Activated naive CD8-positive, alpha-beta T cell treated with anti-CD3 and anti-CD28 coated beads, Interleukin-2, amount 10 ng/mL, durations not matched to agents 7 days and 5 days (primary cell): ENCODE results near the gene SACM1L. TPM values are rescaled to one million over a fixed set of nuclear protein-coding genes. Genes with fewer than 3 reads are reported as not detected.
"Not testable (repeated sequence)": the region's sequence is repeated elsewhere in the genome, so short reads cannot be mapped to it uniquely, and the experiment has no call there.

Source experiments
- ATAC-seq: fragments of 150-1000 bp; cut with Tn5 transposase; one replicate; pipeline ENCODE4 v1.10.0; 2021; ENCODE audit warnings: low read depth, moderate library complexity
- POLR2A ChIA-PET: fragments of 350-600 bp; sonication (Branson Sonifier 250); formaldehyde crosslinking; loops from one replicate; lab custom pipeline; 2021; ENCODE audit warnings: antibody characterized with exemption; lab: Charles Lee
- DNase-seq: peaks from one replicate; pipeline ENCODE4 v3.0.0; 2021
- H3K27ac Mint-ChIP-seq: one replicate; pipeline ENCODE4 v1.8.0; 2022; ENCODE audit warnings: mild to moderate bottlenecking, mixed read lengths
- H3K27me3 Mint-ChIP-seq: one replicate; pipeline ENCODE4 v1.8.0; 2022; ENCODE audit warnings: mild to moderate bottlenecking, moderate library complexity, mixed read lengths
- H3K36me3 Mint-ChIP-seq: one replicate; pipeline ENCODE4 v1.8.0; 2021; ENCODE audit warnings: mild to moderate bottlenecking, mixed read lengths
- H3K4me1 Mint-ChIP-seq: one replicate; pipeline ENCODE4 v1.8.0; 2021; ENCODE audit warnings: mixed read lengths
- H3K4me3 Mint-ChIP-seq: one replicate; pipeline ENCODE4 v1.8.0; 2022; ENCODE audit warnings: mild to moderate bottlenecking, moderate library complexity, mixed read lengths
- H3K9me3 Mint-ChIP-seq: one replicate; pipeline ENCODE4 v1.8.0; 2021; ENCODE audit warnings: mixed read lengths
- total RNA-seq, 2 experiments: library from RNA; stranded (reverse); gene quantifications; one replicate each; pipeline ENCODE4 v1.2.3, GENCODE V29; 2021

SACM1L gene
- total RNA-seq, 2 experiments from 2014 or later = 89.8 to 91.6 TPM

DNA sequence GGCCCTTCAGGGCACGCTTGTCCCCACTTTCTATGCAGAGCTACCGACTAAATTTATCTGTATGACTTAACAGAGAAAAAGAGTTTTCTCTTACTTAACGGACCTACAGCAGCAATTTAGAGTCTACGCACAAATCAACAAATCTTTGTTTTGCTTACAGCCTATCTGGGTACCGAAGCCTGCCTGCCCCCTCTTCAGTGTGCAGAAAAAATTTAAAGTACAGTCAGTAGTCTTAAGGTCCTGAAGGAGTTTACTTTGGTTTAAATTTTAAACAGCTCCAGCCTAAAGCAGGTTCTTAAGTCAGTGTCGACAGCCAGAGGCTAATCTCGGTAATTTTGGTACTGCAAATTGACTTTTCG lies 570 bp downstream of the SACM1L start:
- Mint-ChIP-seq H3K27ac (peak overlapping the region; percentile 97), H3K36me3 (peaks cover 26% of the 10 kb centered on the region), H3K4me3 (peak overlapping the region; percentile 96), H3K9me3 (no peaks in the 10 kb centered on the region), H3K4me1 (peaks cover 36% of the 10 kb centered on the region), H3K27me3 (peaks cover 2% of the 10 kb centered on the region)
- ATAC-seq = no peak
- no peak for DNase-seq
- POLR2A ChIA-PET = interaction anchor here (0.9 to 3.4 kb wide), 5 partner anchors 13 to 261 kb away, joined by 3 to 24 read pairs (median 9); no protein-coding TSS in a partner anchor

DNA sequence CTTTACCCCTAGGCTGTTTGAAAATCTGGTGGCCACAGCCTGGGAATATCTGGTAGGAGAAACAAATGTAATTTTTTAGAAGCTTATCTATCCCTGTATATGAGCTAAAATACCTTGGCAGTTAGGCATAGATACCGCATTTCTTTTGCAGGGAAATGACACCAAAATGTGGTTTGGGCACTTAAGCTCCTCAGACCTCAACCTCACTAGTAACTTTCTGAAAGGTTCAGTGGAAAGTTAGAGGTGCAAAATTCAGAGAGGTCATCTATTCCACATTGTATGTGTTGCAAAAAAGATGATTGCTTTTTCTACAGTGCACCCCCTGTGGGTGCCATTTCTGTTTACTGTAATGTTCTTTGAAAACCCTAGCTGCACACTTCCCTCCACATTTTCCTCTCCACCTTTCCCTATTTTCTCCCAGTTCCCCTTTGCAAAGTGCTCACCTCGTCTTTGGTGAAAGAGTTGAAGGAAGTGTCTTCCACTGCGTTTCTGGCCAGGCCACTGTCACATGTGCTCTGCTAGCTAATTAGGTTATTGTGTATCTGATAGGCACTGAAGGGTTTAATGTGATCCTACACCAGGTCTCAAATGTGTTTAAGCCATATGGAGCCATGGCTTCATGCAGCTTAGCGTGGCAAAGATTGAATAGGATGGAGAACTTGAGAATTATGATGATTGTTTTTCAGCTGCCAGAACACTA lies 1.3 kb downstream of the SACM1L start:
- Mint-ChIP-seq H3K36me3 (peaks cover 28% of the 10 kb centered on the region), H3K27me3 (peaks cover 2% of the 10 kb centered on the region), H3K4me1 (peaks cover 40% of the 10 kb centered on the region), H3K4me3 (peak overlapping the region; percentile 96), H3K27ac (peak overlapping the region; percentile 97), H3K9me3 (no peaks in the 10 kb centered on the region)
- DNase-seq (no peak), ATAC-seq (no peak)
- POLR2A ChIA-PET = interaction anchor here (0.6 to 3.4 kb wide), 5 partner anchors 13 to 260 kb away, joined by 3 to 24 read pairs (median 9); no protein-coding TSS in a partner anchor

DNA sequence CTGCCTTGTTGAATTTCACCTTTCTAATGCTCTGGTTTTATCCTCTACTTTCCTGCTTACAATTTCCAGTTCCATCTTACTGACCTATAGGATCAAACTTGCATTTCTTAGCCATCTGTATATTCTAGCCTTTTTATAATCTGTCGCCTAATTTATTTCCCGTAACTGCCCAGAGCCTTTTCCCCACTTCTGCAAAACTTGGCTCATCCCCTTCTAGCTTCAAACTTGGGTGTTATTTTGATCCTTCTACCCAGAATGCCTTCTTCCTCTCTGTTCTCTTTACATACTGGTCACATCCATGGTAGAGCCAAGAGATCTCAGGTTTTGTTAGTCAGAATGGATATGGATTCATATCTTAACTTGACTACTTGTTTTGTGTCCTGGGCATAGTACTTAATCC lies 2.6 kb downstream of the SACM1L start:
- DNase-seq = no peak
- POLR2A ChIA-PET = no interaction called here
- H3K4me3 Mint-ChIP-seq = peak overlapping the region; percentile 96
- peaks cover 38% of the 10 kb centered on the region for H3K36me3 Mint-ChIP-seq
- H3K27ac Mint-ChIP-seq = peak overlapping the region; percentile 97
- H3K9me3 Mint-ChIP-seq = no peaks in the 10 kb centered on the region
- H3K4me1 Mint-ChIP-seq = peaks cover 43% of the 10 kb centered on the region
- H3K27me3 Mint-ChIP-seq = peaks cover 2% of the 10 kb centered on the region
- no peak for ATAC-seq

DNA sequence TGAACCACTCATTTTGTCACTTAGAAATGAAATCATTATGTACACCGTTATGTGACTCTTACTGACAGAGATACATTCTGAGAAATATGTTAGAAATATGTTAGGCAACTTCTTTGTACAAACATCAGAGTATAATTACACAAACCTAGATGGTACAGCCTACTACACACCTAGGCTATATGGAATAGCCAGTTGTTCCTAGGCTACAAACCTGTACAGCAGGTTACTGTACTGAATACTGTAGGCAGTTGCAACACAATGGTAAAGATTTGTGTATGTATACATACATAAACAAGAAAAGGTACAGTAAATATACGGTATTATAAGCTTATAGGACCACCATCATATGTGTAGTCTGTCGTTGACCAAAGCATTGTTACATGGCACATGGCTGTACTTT lies 3.7 kb downstream of the SACM1L start:
- Mint-ChIP-seq H3K4me3 (peak overlapping the region; percentile 74), H3K27ac (peak overlapping the region; percentile 97), H3K27me3 (peaks cover 2% of the 10 kb centered on the region), H3K36me3 (peaks cover 38% of the 10 kb centered on the region), H3K9me3 (no peaks in the 10 kb centered on the region), H3K4me1 (peaks cover 43% of the 10 kb centered on the region)
- DNase-seq (no peak), ATAC-seq (no peak)
- POLR2A ChIA-PET = interaction anchor here (1.2 kb wide), 1 partner anchor 299 kb away, joined by 3 read pairs; no protein-coding TSS in a partner anchor

DNA sequence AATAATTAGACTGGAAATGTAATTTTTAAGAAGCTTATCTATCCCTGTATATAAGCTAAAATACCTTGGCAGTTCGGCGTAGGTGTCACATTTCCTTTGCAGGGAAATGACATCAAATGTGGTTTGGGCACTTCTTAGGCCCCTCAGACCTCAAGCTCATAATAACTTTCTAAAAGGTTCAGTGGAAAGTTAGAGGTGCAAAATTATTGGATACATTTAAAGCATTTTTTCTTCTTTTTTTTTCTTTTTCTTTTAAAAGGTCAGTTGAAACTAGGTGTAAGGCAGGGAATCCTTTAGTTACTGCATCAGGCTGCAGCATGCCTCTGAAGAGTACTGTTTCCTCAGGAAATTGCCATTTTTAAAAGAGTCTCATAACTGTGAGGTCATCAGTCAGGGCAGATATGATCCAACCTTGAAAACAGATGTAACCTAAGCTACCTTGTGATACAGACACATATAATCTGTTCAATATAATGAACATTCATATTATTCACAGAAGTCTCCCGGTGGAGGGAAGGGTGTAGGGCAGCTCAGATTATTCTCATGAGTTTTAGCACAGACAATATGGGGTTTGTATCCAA lies 4.8 kb downstream of the SACM1L start:
- POLR2A ChIA-PET = interaction anchor here (1.0 to 1.8 kb wide), 6 partner anchors 11 to 718 kb away, joined by 3 to 10 read pairs (median 3); partner anchors contain the start of genes EXOSC7 and ZDHHC3
- no peaks in the 10 kb centered on the region for H3K9me3 Mint-ChIP-seq
- H3K27ac Mint-ChIP-seq = peak overlapping the region; percentile 97
- ATAC-seq (peak; percentile 50), DNase-seq (no peak)
- H3K4me3 Mint-ChIP-seq = peak overlapping the region; percentile 74
- peaks cover under 1% of the 10 kb centered on the region for H3K27me3 Mint-ChIP-seq
- peaks cover 43% of the 10 kb centered on the region for H3K4me1 Mint-ChIP-seq
- H3K36me3 Mint-ChIP-seq = peaks cover 38% of the 10 kb centered on the region

DNA sequence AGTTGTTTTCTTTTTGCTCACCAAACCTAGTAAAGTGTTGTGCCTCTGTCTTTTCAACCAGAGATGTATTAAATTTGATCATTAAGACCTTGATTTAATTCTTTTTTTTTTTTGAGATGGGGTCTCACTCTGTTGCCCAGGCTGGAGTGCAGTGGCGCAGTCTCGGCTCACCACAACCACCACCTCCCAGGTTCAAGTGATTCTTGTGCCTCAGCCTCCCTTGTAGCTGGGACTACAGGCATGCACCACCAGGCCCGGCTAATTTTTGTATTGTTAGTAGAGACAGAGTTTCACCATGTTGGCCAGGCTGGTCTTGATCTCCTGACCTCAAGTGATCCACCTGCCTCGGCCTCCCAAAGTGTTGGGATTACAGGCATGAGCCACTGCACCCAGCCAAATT lies 6.0 kb downstream of the SACM1L start:
- DNase-seq, H3K27me3 Mint-ChIP-seq, ATAC-seq, H3K9me3 Mint-ChIP-seq: not testable (repeated sequence)
- H3K4me1 Mint-ChIP-seq = peaks cover 46% of the 10 kb centered on the region
- H3K27ac Mint-ChIP-seq = peak overlapping the region; percentile 97
- peaks cover 41% of the 10 kb centered on the region for H3K36me3 Mint-ChIP-seq
- peak overlapping the region; percentile 74 for H3K4me3 Mint-ChIP-seq
- POLR2A ChIA-PET = interaction anchor here (1.0 to 1.8 kb wide), 3 partner anchors 9 to 20 kb away, joined by 3 to 10 read pairs (median 6); no protein-coding TSS in a partner anchor

DNA sequence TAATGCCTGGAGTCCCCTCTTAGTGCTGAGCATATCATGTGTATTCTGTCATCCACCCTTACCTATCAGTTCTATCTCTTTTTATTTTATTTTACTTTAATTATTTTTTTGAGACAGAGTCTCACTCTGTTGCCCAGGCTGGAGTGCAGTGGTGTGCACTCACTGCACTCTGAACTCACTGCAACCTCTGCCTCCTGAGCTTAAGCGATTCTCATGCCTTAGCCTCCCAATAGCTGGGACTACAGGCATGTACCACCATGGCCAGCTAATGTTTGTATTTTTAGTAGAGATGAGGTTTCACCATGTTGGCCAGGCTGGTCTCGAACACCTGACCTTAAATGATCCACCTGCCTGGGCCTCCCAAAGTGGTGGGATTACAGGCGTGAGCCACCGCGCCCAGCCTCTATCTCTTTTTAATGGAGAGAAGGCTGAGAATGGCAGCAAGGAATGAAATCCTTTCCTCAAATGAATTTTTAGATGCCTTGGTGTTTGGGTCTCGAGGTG lies 11.4 kb downstream of the SACM1L start:
- POLR2A ChIA-PET = no interaction called here
- DNase-seq = no peak
- H3K36me3 Mint-ChIP-seq = peaks cover 26% of the 10 kb centered on the region

DNA sequence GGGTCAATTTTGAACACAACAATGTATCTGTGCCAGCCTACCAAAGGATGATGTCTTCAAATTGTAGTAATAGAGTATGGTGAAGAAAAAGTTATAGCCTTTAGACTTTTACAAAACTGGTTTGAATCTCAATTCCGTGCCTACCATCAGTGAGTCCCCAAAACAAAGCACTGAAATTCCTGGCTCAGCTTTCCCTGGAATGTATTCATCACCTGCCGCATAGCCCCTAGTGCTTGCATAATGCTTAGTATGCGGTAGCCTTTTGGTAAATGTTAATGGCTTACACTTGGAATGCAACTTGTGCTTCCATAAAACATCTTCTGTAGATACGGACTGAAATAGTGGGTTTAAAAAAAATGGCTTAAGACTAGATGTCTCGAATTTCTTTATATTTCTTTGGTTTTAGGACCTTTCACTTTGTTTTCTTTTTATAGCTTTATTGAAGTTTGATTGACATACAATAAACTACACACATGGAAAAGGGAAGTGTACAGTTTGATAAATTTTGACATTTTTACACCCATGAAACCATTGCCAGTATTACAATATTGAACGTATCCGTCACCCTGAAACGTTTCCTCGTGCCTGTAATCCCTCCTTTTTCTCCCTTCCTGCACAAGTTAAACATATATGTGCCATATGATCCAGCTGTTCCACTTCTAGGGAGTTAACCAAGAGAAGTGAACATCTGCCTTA lies 12.1 kb downstream of the SACM1L start:
- peaks cover 28% of the 10 kb centered on the region for H3K4me1 Mint-ChIP-seq
- H3K9me3 Mint-ChIP-seq = no peaks in the 10 kb centered on the region
- no peak for DNase-seq
- no peak for ATAC-seq
- no peak overlapping the region for H3K27ac Mint-ChIP-seq
- no peak overlapping the region for H3K4me3 Mint-ChIP-seq
- POLR2A ChIA-PET = no interaction called here
- H3K27me3 Mint-ChIP-seq = no peaks in the 10 kb centered on the region
- H3K36me3 Mint-ChIP-seq = peaks cover 24% of the 10 kb centered on the region

More for the DNA sequence above, 11.4 kb downstream of the SACM1L start:
- H3K27ac Mint-ChIP-seq = no peak overlapping the region
- no peaks in the 10 kb centered on the region for H3K27me3 Mint-ChIP-seq
- H3K4me1 Mint-ChIP-seq = peaks cover 28% of the 10 kb centered on the region
- H3K4me3 Mint-ChIP-seq = no peak overlapping the region
- no peaks in the 10 kb centered on the region for H3K9me3 Mint-ChIP-seq
- no peak for ATAC-seq

DNA sequence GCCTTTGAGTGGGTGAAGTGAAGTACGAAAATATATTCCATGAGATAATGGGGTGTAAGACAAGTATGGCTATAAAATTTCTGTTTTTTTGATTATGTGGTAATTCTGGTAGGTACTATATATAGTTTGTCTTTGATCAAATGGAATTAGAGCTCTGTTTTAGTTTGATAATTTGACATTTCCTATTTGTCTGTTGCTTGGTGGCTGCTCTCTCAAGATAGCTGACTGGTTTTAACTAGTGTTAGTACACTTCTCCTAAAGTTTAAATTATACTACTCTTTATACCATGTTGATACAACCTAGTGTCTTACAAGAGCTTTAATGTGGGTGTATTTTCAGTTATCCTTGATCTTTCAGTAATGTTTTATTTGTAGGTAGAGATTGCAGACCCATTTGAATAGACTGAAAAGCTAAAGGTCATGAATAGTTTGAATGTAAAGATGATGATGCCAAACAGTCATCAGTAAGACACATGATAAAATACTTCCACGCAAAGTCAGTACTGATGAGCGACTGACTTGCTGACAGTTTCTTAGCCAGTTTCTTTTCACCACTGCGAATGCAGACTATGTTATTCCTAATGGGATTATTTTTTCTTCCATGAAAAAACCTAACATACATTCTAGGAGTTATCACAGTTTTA lies 15.2 kb downstream of the SACM1L start:
- Mint-ChIP-seq H3K4me1 (peaks cover 22% of the 10 kb centered on the region), H3K36me3 (peaks cover 30% of the 10 kb centered on the region), H3K9me3 (no peaks in the 10 kb centered on the region), H3K4me3 (no peak overlapping the region), H3K27me3 (no peaks in the 10 kb centered on the region), H3K27ac (no peak overlapping the region)
- POLR2A ChIA-PET = interaction anchor here (0.7 to 1.3 kb wide), 4 partner anchors 10 to 248 kb away, joined by 3 to 9 read pairs (median 4); partner anchors contain the start of gene SACM1L
- DNase-seq (no peak), ATAC-seq (no peak)

DNA sequence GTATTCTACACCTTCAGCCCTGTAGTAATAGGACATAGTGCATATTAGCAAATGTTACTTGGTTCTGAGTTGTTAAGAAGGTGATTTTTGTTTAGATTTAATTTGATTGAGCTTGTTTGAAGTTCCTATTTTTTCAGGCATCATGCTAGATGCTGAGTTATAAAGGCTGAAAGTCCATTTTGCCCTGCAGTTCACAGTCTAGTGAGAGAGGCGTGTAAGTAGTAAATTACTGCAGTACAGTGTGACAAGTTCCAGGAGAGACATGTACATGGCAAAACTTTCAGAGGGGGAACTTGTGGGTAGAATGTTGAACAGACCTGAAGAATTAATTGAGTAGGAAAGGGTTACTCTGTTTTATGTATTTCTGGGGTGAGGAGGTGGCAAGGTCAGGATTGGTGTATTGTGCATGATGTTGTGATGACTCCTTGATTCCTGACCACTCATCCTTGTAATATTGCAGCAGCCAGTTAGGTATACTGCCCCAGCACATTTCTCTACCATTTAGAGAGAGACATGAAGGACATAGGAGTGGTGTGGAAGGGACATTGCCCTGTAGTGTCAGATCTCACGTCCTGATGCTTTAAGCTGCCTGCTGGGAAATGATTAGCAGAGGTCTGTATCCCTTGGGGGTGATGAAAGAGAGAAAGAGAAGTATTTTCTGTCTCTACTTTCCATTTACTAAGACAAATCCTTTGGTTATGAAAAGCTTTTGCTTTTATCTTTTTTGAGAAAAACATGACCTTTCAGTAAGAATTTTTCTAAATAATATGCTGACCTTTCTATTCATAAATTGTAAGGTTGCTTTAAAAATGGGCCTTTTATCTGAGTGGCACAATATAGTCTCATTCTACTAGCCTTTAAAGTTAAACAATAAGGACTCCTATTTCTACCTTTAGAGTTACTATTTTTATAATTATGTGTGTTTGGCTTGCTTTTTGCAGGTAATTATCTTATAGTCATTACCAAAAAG lies 16.9 kb downstream of the SACM1L start:
- no peak overlapping the region for H3K27ac Mint-ChIP-seq
- no peak for ATAC-seq
- peaks cover 34% of the 10 kb centered on the region for H3K36me3 Mint-ChIP-seq
- H3K4me1 Mint-ChIP-seq = peaks cover 16% of the 10 kb centered on the region
- H3K4me3 Mint-ChIP-seq = no peak overlapping the region
- no peak for DNase-seq
- POLR2A ChIA-PET = no interaction called here
- no peaks in the 10 kb centered on the region for H3K27me3 Mint-ChIP-seq
- no peaks in the 10 kb centered on the region for H3K9me3 Mint-ChIP-seq

DNA sequence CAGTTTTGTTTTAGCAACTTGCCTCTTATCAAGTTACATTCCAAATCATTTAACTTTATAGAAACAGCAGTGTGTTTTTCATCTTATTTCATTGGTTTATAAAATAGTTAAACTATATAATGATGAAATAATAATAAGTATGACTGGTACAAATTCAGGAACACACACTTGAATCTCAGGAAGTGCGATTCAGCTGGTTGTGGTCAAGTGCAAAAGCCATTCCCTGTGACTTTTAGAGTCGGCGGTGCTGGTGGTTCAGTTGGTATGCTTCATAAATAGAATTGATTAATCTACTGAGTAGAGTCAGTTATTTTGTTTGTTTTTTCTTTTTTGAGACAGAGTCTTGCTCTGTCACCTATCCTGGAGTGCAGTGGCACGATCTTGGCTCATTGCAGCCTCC lies 22.7 kb downstream of the SACM1L start:
- peak overlapping the region; percentile 15 for H3K27ac Mint-ChIP-seq

More for the DNA sequence above, 22.7 kb downstream of the SACM1L start:
- Mint-ChIP-seq H3K4me3 (no peak overlapping the region), H3K27me3 (no peaks in the 10 kb centered on the region), H3K9me3 (no peaks in the 10 kb centered on the region), H3K36me3 (peaks cover 52% of the 10 kb centered on the region), H3K4me1 (peaks cover 9% of the 10 kb centered on the region)
- ATAC-seq (no peak), DNase-seq (no peak)
- POLR2A ChIA-PET = no interaction called here
